WERI-Rb-1 (cell line): ENCODE measurements around the gene CUL9.

ENCODE experiments used
- DNase-seq: peaks from one replicate; pipeline ENCODE4 v3.0.0-alpha.2; 2020
- H3K27ac ChIP-seq: fragments of 250-450 bp; sonication (Bioruptor Pico); 2 replicates; pipeline ENCODE4 v1.5.1; 2020; ENCODE audit warnings: mild to moderate bottlenecking, moderate library complexity
- H3K27me3 ChIP-seq: fragments of 250-450 bp; sonication (Bioruptor Pico); 2 replicates; pipeline ENCODE4 v1.5.1; 2021; ENCODE audit warnings: mild to moderate bottlenecking, low read depth, moderate library complexity; ENCODE audit not compliant: insufficient read depth, severe bottlenecking
- H3K36me3 ChIP-seq: fragments of 250-450 bp; sonication (Bioruptor Pico); 2 replicates; pipeline ENCODE4 v1.5.1; 2020; ENCODE audit warnings: mild to moderate bottlenecking, moderate library complexity
- H3K4me3 ChIP-seq: 2 replicates; pipeline ENCODE4 v1.5.1; 2011; ENCODE audit warnings: low read depth, mild to moderate bottlenecking, control low read depth, low read length
- H3K9me3 ChIP-seq: fragments of 250-450 bp; sonication (Bioruptor Pico); 2 replicates; pipeline ENCODE4 v1.5.1; 2021; ENCODE audit warnings: mild to moderate bottlenecking, moderate library complexity; ENCODE audit not compliant: severe bottlenecking
- TF ChIP-seq, protein P1 (sequence below): IDR thresholded peaks from 2 replicates; pipeline ENCODE4 v1.5.1; 2011; ENCODE audit warnings: low read depth, mild to moderate bottlenecking, control low read depth, inconsistent platforms, low read length

Gene CUL9

GRCh38 chr6:43268355-43268700 is 86.3 kb downstream of the CUL9 start:
- H3K9me3 ChIP-seq, result no peaks in the 10 kb centered on the region
- H3K36me3 ChIP-seq, result no peaks in the 10 kb centered on the region
- no peaks in the 10 kb centered on the region for H3K27me3 ChIP-seq
- peak overlapping the region; percentile 13; the same call in 1 of the 2 replicates for H3K27ac ChIP-seq
- H3K4me3 ChIP-seq, result no peak overlapping the region
- TF ChIP-seq, protein P1, sequence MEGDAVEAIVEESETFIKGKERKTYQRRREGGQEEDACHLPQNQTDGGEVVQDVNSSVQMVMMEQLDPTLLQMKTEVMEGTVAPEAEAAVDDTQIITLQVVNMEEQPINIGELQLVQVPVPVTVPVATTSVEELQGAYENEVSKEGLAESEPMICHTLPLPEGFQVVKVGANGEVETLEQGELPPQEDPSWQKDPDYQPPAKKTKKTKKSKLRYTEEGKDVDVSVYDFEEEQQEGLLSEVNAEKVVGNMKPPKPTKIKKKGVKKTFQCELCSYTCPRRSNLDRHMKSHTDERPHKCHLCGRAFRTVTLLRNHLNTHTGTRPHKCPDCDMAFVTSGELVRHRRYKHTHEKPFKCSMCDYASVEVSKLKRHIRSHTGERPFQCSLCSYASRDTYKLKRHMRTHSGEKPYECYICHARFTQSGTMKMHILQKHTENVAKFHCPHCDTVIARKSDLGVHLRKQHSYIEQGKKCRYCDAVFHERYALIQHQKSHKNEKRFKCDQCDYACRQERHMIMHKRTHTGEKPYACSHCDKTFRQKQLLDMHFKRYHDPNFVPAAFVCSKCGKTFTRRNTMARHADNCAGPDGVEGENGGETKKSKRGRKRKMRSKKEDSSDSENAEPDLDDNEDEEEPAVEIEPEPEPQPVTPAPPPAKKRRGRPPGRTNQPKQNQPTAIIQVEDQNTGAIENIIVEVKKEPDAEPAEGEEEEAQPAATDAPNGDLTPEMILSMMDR, result no peak
- DNase-seq, result no peak

DNA sequence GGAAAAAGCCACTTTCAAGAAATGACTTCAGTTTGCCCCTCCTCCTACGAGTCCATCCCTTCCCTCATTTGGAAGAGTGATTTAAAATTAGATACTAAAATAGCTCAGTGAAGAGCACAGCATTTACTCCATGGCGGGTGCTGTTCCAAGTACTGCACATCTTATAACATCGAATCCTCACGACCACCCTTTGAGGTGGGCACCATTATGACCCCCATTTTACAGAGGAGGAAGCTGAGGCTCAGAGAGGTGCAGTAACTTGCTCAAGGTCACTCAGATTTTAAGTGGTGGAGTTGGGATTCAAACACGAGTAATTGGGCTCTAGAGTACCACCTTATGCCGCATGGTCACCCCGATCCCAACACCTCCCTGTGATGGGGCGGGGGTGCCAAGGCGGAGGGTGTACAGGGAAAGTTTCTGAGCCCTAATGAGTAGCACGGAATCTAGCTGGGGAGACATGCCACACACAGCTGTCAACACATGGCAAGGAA is 86.8 kb downstream of the CUL9 start:
- TF ChIP-seq, protein P1, result no peak

GRCh38 chr6:43269273-43270007 is 87.4 kb downstream of the CUL9 start:
- no peak overlapping the region for H3K27ac ChIP-seq
- no peaks in the 10 kb centered on the region for H3K9me3 ChIP-seq
- TF ChIP-seq, protein P1, result no peak
- H3K36me3 ChIP-seq, result no peaks in the 10 kb centered on the region
- no peak for DNase-seq
- no peaks in the 10 kb centered on the region for H3K27me3 ChIP-seq
- no peak overlapping the region for H3K4me3 ChIP-seq

More for the DNA sequence above, 86.8 kb downstream of the CUL9 start:
- Histone ChIP-seq H3K36me3 (no peaks in the 10 kb centered on the region), H3K27me3 (no peaks in the 10 kb centered on the region), H3K9me3 (no peaks in the 10 kb centered on the region), H3K27ac (peak overlapping the region; percentile 13; the same call in 1 of the 2 replicates), H3K4me3 (no peak overlapping the region)
- no peak for DNase-seq

GRCh38 chr6:43271103-43271815 is 89.3 kb downstream of the CUL9 start:
- Histone ChIP-seq H3K27me3 (no peaks in the 10 kb centered on the region), H3K9me3 (no peaks in the 10 kb centered on the region), H3K4me3 (no peak overlapping the region), H3K36me3 (no peaks in the 10 kb centered on the region), H3K27ac (no peak overlapping the region)
- TF ChIP-seq, protein P1, result no peak
- DNase-seq, result no peak

DNA sequence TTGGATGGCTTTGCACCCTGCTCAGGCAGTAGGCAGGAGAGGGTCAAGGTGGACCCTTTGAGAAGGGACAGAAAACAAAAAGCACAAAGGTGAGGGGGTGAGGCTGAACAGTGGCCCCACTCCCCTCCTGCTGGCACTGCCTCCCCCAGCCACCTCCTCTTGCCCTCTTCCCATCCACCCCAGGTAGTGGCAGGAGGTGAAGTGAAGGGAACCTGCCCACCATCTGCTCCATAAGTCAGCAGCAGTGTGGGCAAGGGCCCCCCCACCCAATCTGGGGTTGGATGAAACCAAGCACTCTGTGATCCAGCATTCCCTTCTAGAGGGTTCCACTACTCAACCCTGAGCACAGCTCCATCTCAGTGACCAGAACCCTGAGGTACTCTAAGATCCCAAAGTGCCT is 89.9 kb downstream of the CUL9 start:
- Histone ChIP-seq H3K36me3 (no peaks in the 10 kb centered on the region), H3K4me3 (no peak overlapping the region), H3K9me3 (no peaks in the 10 kb centered on the region), H3K27ac (no peak overlapping the region), H3K27me3 (no peaks in the 10 kb centered on the region)
- TF ChIP-seq, protein P1, result no peak
- no peak for DNase-seq
